WTC11 (cell line): ENCODE results near the gene SERPING1. TPM values are rescaled to one million over a fixed set of nuclear protein-coding genes. Genes with fewer than 3 reads are reported as not detected.

Experiments
- ATF1 ChIP-seq: sonication (generic); formaldehyde crosslinking; IDR thresholded peaks from 2 replicates; pipeline ENCODE4 v1.8.1; 2023; ENCODE audit warnings: mild to moderate bottlenecking, moderate library complexity, missing genetic modification reagents
- ATF6 ChIP-seq: sonication (generic); formaldehyde crosslinking; IDR thresholded peaks from 2 replicates; pipeline ENCODE4 v1.8.1; 2023; ENCODE audit warnings: mild to moderate bottlenecking, missing genetic modification reagents
- CREM ChIP-seq: sonication (generic); formaldehyde crosslinking; IDR thresholded peaks from 2 replicates; pipeline ENCODE4 v1.8.1; 2022; ENCODE audit warnings: mild to moderate bottlenecking, missing genetic modification reagents, moderate library complexity
- CTCF ChIP-seq: fragments of 200-600 bp; IDR thresholded peaks from 2 replicates; pipeline ENCODE4 v1.8.0; 2022; ENCODE audit warnings: antibody characterized with exemption
- E2F5 ChIP-seq: sonication (generic); formaldehyde crosslinking; IDR thresholded peaks from 2 replicates; pipeline ENCODE4 v1.8.1; 2022; ENCODE audit warnings: mild to moderate bottlenecking, moderate library complexity, missing genetic modification reagents
- ERG ChIP-seq: fragments of 250-450 bp; sonication (Bioruptor Pico); IDR thresholded peaks from 2 replicates; pipeline ENCODE4 v1.8.0; 2021; ENCODE audit warnings: mild to moderate bottlenecking
- FOXJ3 ChIP-seq: sonication (generic); formaldehyde crosslinking; IDR thresholded peaks from 2 replicates; pipeline ENCODE4 v1.9.0; 2021; ENCODE audit warnings: missing genetic modification reagents, mild to moderate bottlenecking, borderline replicate concordance
- FOXK1 ChIP-seq: sonication (generic); formaldehyde crosslinking; IDR thresholded peaks from 2 replicates; pipeline ENCODE4 v1.8.0; 2022; ENCODE audit warnings: mild to moderate bottlenecking, moderate library complexity, missing genetic modification reagents
- FOXP1 ChIP-seq: sonication (generic); formaldehyde crosslinking; IDR thresholded peaks from 2 replicates; pipeline ENCODE4 v1.8.0; 2022; ENCODE audit warnings: missing genetic modification reagents, mild to moderate bottlenecking, moderate library complexity, borderline replicate concordance
- FOXP4 ChIP-seq: sonication (generic); formaldehyde crosslinking; IDR thresholded peaks from 2 replicates; pipeline ENCODE4 v1.8.0; 2022; ENCODE audit warnings: mild to moderate bottlenecking, missing genetic modification reagents
- GABPB1 ChIP-seq: sonication (generic); formaldehyde crosslinking; IDR thresholded peaks from 2 replicates; pipeline ENCODE4 v1.8.1; 2023; ENCODE audit warnings: mild to moderate bottlenecking, missing genetic modification reagents
- JAZF1 ChIP-seq: fragments of 250-450 bp; sonication (Bioruptor Pico); IDR thresholded peaks from 2 replicates; pipeline ENCODE4 v1.9.0; 2021; ENCODE audit warnings: moderate library complexity, mild to moderate bottlenecking, inconsistent platforms
- JUN ChIP-seq: sonication (generic); formaldehyde crosslinking; IDR thresholded peaks from 2 replicates; pipeline ENCODE4 v1.8.0; 2023; ENCODE audit warnings: mild to moderate bottlenecking, missing genetic modification reagents
- MAX ChIP-seq: sonication (generic); formaldehyde crosslinking; IDR thresholded peaks from 2 replicates; pipeline ENCODE4 v1.8.0; 2022; ENCODE audit warnings: mild to moderate bottlenecking, missing genetic modification reagents
- PREB ChIP-seq: sonication (generic); formaldehyde crosslinking; IDR thresholded peaks from 2 replicates; pipeline ENCODE4 v1.8.1; 2022; ENCODE audit warnings: mild to moderate bottlenecking, missing genetic modification reagents, moderate library complexity, borderline replicate concordance
- RELA ChIP-seq: sonication (generic); formaldehyde crosslinking; IDR thresholded peaks from 2 replicates; pipeline ENCODE4 v1.8.1; 2022; ENCODE audit warnings: missing genetic modification reagents, mild to moderate bottlenecking, borderline replicate concordance
- TP53 ChIP-seq: sonication (generic); formaldehyde crosslinking; IDR thresholded peaks from 2 replicates; pipeline ENCODE4 v1.8.1; 2023; ENCODE audit warnings: mild to moderate bottlenecking, missing genetic modification reagents
- USF2 ChIP-seq: sonication (generic); formaldehyde crosslinking; IDR thresholded peaks from 2 replicates; pipeline ENCODE4 v1.8.1; 2023; ENCODE audit warnings: mild to moderate bottlenecking, missing genetic modification reagents, moderate library complexity
- ZBTB21 ChIP-seq: sonication (generic); formaldehyde crosslinking; IDR thresholded peaks from 2 replicates; pipeline ENCODE4 v1.8.1; 2023; ENCODE audit warnings: mild to moderate bottlenecking, missing genetic modification reagents, borderline replicate concordance
- ZMAT4 ChIP-seq: fragments of 250-450 bp; sonication (Bioruptor Pico); IDR thresholded peaks from 2 replicates; pipeline ENCODE4 v1.9.0; 2021; ENCODE audit warnings: mild to moderate bottlenecking
- ZNF138 ChIP-seq: sonication (generic); formaldehyde crosslinking; conservative IDR thresholded peaks from 2 replicates; pipeline ENCODE4 v1.8.1; 2022; ENCODE audit warnings: mild to moderate bottlenecking, moderate library complexity, missing genetic modification reagents
- ZNF423 ChIP-seq: fragments of 250-450 bp; sonication (Bioruptor Pico); IDR thresholded peaks from 2 replicates; pipeline ENCODE4 v2.1.2; 2022; ENCODE audit warnings: mild to moderate bottlenecking, moderate library complexity
- total RNA-seq: library from RNA; stranded (reverse); gene quantifications from 3 replicates; pipeline ENCODE4 v1.2.3, GENCODE V29; 2021

The SERPING1 gene
- total RNA-seq, 1 experiment from 2014 or later: 49.1 TPM

GRCh38 chr11:57657194-57658022 is 59.9 kb downstream of the SERPING1 start, which contains the start of gene CLP1 (continued):
- no peak for TF ChIP-seq ERG (CRISPR knock-in tag)
- TF ChIP-seq ZNF138: no peak
- TF ChIP-seq USF2 (CRISPR knock-in tag): peak; percentile 89
- TF ChIP-seq FOXJ3 (CRISPR knock-in tag): no peak
- TF ChIP-seq JUN (CRISPR knock-in tag): no peak
- TF ChIP-seq CTCF: no peak
- TF ChIP-seq GABPB1 (CRISPR knock-in tag): peak; percentile 78; the same call in 1 of the 2 replicates
- TF ChIP-seq FOXK1 (CRISPR knock-in tag): peak; percentile 99
- no peak for TF ChIP-seq ATF1
- no peak for TF ChIP-seq PREB (CRISPR knock-in tag)
- no peak for TF ChIP-seq TP53 (CRISPR knock-in tag)
- TF ChIP-seq ZMAT4: no peak; the same call in 1 of the 2 replicates
- peak; percentile 74; the same call in 1 of the 2 replicates for TF ChIP-seq E2F5 (CRISPR knock-in tag)
- TF ChIP-seq JAZF1 (CRISPR knock-in tag): no peak
- TF ChIP-seq FOXP1 (CRISPR knock-in tag): peak; percentile 68; the same call in 1 of the 2 replicates
- no peak for TF ChIP-seq RELA (CRISPR knock-in tag)
- TF ChIP-seq FOXP4: peak; percentile 79
- peak; percentile 69 for TF ChIP-seq MAX (CRISPR knock-in tag)
- no peak for TF ChIP-seq ZNF423 (CRISPR knock-in tag)
- peak; percentile 77; the same call in 1 of the 2 replicates for TF ChIP-seq CREM (CRISPR knock-in tag)
- TF ChIP-seq ZBTB21 (CRISPR knock-in tag): no peak; the same call in 1 of the 2 replicates
- TF ChIP-seq ATF6 (CRISPR knock-in tag): no peak
